ENCODE data around the gene FN1. TPM values are rescaled to one million over a fixed set of nuclear protein-coding genes. Genes with fewer than 3 reads are reported as not detected.

The FN1 gene
- total and polyA plus RNA-seq, 2 of the 8 experiments (the other 6 are each of a cell fraction or from before 2014, with no cell fraction given): 42.9 to 109 TPM

DNA sequence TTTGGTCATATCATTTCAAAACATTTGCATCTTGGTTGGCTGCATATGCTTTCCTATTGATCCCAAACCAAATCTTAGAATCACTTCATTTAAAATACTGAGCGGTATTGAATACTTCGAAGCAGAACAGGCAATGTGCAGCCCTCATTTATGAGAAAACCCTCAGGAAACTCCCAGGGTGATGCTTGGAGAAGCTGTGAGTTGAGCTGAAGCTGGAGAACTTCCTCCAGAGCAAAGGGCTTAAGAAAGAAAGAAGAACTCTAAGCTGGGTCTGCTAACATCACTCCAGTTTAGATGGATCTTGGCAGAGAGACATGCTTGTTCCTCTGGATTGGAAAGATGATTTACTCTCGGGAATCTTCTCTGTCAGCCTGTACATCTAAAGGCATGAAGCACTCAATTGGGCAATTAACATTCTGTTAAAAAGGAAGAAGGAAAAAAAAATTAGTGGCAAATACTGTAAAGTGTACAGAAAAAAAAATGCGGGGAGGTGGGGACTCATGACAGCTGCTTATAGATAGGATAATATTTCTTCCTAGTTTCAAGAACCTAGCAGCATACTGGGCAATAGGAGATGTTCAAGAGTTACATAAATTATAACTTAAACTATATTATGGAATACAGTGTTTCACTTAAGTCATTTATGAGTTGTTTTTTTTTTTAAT is 74.5 kb downstream of the FN1 start:
- no peaks in the 10 kb centered on the region for H3K23me2 ChIP-seq (ENCODE audit: low read depth, low read length)
- no peak overlapping the region for H2AFZ ChIP-seq (ENCODE audit: low read length)
- H3K14ac ChIP-seq (ENCODE audit: insufficient read length): no peak overlapping the region
- H3K4me2 ChIP-seq (ENCODE audit: insufficient read depth in 1 of 2, low read depth in 2 of 2, low read length in 2 of 2): no peak overlapping the region
- H3K4me3 ChIP-seq (ENCODE audit: extremely low read depth in 1 of 4, insufficient read depth in 2 of 4, low read depth in 3 of 4, low read length in 4 of 4): no peak overlapping the region
- ChIA-PET POLR2A (ENCODE audit: partially characterized antibody) (no interaction called here), CTCF (ENCODE audit: partially characterized antibody) (interaction anchor here (0.6 kb wide), 1 partner anchor 22 kb away, joined by 3 read pairs; no protein-coding TSS in a partner anchor)
- no peaks in the 10 kb centered on the region for H3K4me1 ChIP-seq (replicated peaks in 1 of 4; ENCODE audit: control insufficient read depth in 3 of 4, insufficient read depth in 4 of 4, low read length in 3 of 4)
- no peak overlapping the region for H4K8ac ChIP-seq (ENCODE audit: extremely low read depth, insufficient read depth, low read length)
- no peak overlapping the region for H2AK5ac ChIP-seq (ENCODE audit: low read depth, low read length)
- H3K27ac ChIP-seq (ENCODE audit: low read depth, low read length): no peak overlapping the region
- no peak overlapping the region for H4K91ac ChIP-seq (replicated peaks; ENCODE audit: insufficient read length, low read length)
- DNase-seq (ENCODE audit: low read depth in 1 of 2, low spot score in 2 of 2): no peak
- no peak overlapping the region for H2BK120ac ChIP-seq (replicated peaks; ENCODE audit: low read depth, low read length)
- no peak overlapping the region for H2BK5ac ChIP-seq (ENCODE audit: low read depth, low read length)
- no peaks in the 10 kb centered on the region for H3K79me2 ChIP-seq (ENCODE audit: control insufficient read depth in 1 of 2, insufficient read depth in 2 of 2, low read length in 2 of 2)
- no peak overlapping the region for H2BK12ac ChIP-seq (ENCODE audit: low read depth, low read length)
- no peak for FAIRE-seq
- H3K56ac ChIP-seq (replicated peaks; ENCODE audit: insufficient read length, low read depth, low read length): no peak overlapping the region
- H2BK15ac ChIP-seq (ENCODE audit: low read length): no peak overlapping the region
- no peak overlapping the region for H3K4ac ChIP-seq (replicated peaks; ENCODE audit: insufficient read length, low read depth, low read length)
- H4K5ac ChIP-seq (ENCODE audit: insufficient read length, low read depth, low read length): no peak overlapping the region
- no peak overlapping the region for H2BK20ac ChIP-seq (ENCODE audit: low read length)
- no peaks in the 10 kb centered on the region for H3K79me1 ChIP-seq (ENCODE audit: low read depth, low read length)
- peaks cover 0 to 1% of the 10 kb centered on the region in 2 experiments for H4K20me1 ChIP-seq (replicated peaks in 1 of 2; ENCODE audit: control insufficient read depth in 1 of 2, insufficient read depth in 2 of 2, low read length in 2 of 2)
- H3K18ac ChIP-seq (ENCODE audit: extremely low read depth, low read length): no peak overlapping the region
- no peaks in the 10 kb centered on the region for H3K27me3 ChIP-seq (replicated peaks in 1 of 4; ENCODE audit: control insufficient read depth in 3 of 4, extremely low read depth in 1 of 4, insufficient read depth in 3 of 4, low read length in 3 of 4)
- H3K23ac ChIP-seq (ENCODE audit: insufficient read length): no peak overlapping the region
- 87% methylated on average over 4 of the region's 4 CpGs; no CpG with 5 or more reads in 1 of the 2 experiments for WGBS, 2 experiments (ENCODE audit: extremely low coverage in 1 of 2, insufficient coverage in 1 of 2, insufficient read length in 1 of 2, insufficient replicate concordance in 2 of 2, low coverage in 1 of 2, low lambda C conversion rate in 2 of 2, missing lambda C conversion rate in 1 of 2)
- H3K9me3 ChIP-seq (ENCODE audit: insufficient read depth in 2 of 2, low read depth in 1 of 2, low read length in 1 of 2): no peaks in the 10 kb centered on the region
- no peak overlapping the region for H3K9ac ChIP-seq (replicated peaks in 1 of 4; ENCODE audit: extremely low read depth in 1 of 4, low read depth in 3 of 4, low read length in 3 of 4)
- peaks cover 0 to 48% (median 9%) of the 10 kb centered on the region in 4 experiments; a peak in 6 of 8 replicates for H3K36me3 ChIP-seq (ENCODE audit: control insufficient read depth in 2 of 4, insufficient read depth in 4 of 4, low read length in 3 of 4)
- TF ChIP-seq NANOG (IDR thresholded peaks at IDR 0.05; ENCODE audit: insufficient read depth, low read depth, low read length, poor library complexity, severe bottlenecking) (no peak), SAP30 (IDR thresholded peaks at IDR 0.05; ENCODE audit: insufficient read depth, insufficient replicate concordance, low read length) (no peak), TBP (IDR thresholded peaks at IDR 0.05; ENCODE audit: low read depth, low read length) (no peak)
